Measurements from ENCODE around the gene C14orf180.
"Not testable (repeated sequence)": the region's sequence is repeated elsewhere in the genome, so short reads cannot be mapped to it uniquely, and the experiment has no call there.

C14orf180 gene

DNA sequence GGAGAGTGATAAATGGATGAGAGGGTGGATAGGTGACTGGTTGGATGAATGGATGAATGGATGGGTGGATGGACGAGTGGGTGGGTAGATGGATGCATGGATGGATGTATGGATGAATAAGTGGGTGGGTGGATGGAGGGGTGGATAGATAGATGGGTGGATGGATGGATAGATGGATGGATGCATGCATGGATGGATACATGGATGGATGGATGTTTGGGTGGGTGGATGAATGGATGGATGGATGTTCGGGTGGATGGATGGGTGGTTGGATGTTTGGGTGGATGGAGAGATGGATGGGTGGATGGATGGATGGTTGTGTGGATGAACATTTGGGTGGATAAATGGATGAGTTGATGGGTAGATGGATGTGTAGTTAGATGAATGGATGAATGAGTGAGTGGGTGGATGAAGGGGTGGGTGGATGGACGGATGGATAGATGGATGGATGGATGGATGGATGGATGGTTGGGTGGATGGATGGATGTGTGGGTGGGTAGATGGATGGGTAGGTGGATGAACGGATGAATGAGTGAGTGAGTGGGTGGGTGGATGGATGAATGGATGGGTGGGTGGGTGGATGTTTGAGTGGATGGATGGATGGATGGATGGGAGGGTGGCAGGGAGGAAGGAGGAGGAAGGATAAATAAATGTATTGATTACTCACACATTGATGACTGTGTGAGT, 34.7 kb downstream of the C14orf180 start:
- no peak for DNase-seq (ENCODE audit: low read depth)

DNA sequence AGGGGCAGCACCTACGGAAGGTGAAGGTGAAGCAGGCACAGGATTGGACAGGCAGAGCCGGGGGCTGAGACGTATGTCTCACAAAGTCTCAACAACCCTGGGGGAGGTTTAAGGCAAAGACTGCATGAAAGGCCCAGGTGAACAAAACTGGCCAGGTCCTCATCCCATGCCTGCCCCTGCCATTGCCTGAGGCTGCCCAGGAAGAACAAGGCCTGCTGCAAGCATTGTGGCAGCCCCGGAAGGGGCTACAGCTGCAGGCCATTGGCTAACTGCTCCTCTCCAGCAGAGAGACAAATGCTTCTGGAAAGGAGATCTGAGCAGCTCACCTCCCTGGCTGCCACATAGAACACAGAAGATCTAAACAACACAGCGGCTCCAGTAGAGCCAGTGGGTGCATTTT, 45.4 kb downstream of the C14orf180 start:
- no peak for DNase-seq (ENCODE audit: low read depth)

GRCh38 chr14:104632781-104633180, 53.2 kb downstream of the C14orf180 start:
- no peak for DNase-seq (ENCODE audit: low read depth)

DNA sequence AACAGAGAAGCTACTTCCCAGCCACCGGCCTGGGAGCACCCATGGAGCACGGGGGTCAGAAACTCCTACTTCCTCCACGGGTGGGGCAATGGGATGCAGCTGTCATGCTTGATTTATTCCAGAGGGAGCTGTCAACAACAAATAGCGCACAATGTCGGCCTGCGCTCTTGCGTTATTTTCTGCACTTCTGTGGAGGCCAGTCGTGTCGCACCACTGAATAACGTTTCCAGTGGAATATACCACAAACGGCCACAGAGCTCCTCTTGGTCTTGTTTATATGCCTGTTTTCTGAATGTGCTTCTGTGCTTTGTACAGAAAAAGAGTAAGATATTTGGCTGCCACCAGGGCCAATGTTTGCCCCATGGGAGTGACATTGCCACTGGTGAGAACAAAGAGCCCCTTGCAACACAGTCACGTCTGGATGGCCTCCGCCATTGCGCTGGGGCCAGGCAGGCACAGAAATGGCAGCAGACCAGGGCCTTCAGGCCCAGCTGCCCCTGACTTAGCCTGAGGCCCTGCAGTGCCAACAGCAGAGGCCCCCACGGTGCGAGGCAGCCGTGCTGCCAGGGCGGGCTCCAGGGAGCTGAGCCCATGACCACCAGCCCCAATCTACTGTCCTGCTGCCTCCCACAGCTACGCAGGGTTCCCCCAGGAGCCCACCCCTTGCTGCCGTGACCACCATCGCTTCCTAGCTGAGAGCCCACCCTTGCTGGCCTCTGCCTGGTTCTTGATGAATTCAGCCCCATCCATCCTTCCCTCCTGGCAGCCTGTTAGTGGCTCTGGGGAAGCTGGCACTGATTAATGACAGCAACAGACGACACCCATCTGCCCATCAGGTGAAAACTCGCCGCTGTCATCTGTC, 53.9 kb downstream of the C14orf180 start:
- no peak for DNase-seq (ENCODE audit: low read depth)

DNA sequence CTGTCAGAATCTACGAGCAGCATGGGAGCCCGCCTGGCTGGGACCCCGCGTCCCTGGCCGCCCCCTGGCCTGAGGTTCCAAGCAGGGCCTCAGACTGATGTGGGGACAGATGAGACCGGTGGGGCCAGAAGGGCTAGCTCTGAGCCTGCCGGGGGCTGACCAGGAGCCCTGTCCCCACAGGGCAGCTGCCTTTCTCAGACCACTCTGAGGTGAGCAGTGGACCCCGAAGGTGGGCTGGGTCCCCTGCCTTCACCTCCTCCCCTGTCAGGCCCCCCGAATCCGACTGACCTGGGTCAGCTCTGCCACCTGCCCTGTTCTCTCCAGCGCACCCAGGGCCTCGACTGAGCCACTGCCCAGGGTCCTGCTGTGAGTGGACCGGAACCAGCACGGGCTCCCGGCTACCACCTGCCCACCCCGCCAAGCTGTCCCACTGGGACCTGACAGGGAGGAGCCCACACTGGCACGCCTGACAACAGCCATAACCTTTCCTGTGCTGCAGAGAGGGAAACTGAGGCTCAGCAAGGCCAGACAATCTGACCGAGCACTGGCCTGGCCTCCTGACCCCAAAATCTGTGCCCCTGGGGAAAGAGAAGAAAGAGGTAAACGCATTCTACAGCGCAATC, 54.7 kb downstream of the C14orf180 start:
- no peak for DNase-seq (ENCODE audit: low read depth)

DNA sequence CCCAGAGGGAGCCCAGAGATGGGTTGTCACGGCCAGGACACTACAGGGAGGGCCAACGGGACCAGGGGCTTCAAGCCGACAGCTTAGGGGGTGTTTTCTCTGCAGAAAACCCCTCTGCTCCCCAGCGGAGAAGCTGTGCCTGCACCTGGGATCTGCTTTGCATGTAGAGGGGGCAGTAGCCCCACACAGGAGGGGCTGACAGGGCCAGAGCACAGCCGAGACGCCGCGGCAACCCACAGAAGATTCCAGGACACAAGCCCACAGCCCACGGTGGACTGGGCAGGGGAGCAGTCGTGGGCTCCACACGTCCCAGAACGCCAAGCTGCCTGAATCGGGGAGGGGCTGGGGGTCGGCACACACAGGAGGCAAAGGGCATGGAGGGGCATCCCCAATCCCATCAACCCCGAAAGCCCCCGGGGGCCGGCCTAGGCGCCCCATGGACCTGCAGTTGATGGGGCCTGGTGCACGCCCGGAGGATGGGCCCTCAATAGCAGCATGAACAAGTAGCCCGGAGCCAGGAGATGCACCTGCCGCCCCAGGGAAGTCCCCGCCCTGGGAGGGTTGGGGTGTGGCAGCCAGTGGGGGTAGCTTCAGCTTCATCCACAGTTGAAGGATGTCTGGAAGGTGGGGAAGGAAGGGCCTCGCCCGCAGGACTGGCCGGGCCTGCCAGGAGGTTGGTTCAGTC, 55.5 kb downstream of the C14orf180 start:
- DNase-seq (ENCODE audit: low read depth): no peak

DNA sequence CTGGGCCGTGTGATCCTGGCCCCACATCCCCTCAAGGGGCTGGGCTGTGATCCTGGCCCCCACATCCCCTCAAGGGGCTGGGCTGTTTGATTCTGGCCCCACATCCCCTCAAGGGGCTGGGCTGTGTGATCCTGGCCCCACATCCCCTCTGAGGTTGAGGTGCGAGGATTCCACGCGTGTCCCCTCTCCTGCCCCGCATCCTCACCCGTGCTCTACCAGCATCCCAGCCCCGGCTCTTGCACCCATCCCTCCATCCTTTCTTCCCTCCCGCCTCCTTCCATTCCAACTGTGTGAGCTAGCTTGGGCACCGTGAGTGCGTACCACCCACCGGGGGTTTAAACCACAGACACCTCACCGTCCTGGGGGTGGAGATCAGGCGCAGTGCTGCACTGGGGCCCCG, 56.2 kb downstream of the C14orf180 start:
- no peak for DNase-seq (ENCODE audit: low read depth)

DNA sequence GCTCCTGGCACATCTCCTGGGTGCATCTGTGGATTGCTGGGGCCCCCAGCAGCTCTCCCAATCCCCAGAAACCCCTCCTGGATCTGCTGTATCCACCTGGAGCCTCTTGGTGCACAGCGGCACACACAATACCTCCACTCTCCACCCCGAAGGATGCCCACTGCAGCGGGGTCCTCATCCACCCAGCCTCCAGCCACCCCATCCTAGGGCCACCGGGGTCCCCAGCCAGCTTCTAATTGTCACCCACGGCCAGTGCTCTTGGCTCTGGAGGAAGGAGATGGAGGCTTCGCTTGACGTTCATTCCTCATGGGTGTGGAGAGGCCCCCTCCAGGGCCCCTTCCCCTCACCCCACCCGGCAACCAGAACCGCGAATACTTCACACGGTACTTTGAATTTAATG, 56.6 kb downstream of the C14orf180 start:
- DNase-seq (ENCODE audit: low read depth): no peak

DNA sequence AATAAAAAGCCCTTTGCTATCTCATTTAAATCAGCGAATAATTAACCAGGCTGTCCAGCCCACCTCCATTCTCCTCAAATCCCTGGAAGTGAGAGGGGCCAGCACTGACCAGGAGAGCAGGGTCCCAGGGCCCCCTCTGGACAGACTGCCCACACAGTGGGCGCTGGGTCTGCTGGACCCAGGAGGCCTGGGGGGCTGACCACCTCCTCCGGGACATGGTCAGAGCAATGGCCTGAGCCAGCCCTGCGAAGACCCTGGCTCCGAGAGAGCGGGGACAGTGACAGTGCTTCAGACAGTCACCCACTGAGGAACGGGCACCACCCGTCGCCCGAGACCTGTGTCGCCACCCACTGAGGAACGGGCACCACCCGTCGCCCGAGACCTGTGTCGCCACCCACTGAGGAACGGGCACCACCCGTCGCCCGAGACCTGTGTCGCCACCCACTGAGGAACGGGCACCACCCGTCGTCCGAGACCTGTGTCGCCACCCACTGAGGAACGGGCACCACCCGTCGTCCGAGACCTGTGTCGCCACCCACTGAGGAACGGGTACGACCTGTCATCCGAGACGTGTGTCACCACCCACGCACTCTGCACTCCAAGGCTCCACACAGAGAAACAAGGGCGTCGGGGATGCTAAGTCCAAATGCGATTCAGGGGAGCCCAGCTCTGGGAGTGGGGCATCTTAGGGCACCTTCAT, 57.4 kb downstream of the C14orf180 start:
- DNase-seq (ENCODE audit: low read depth): not testable (repeated sequence)

DNA sequence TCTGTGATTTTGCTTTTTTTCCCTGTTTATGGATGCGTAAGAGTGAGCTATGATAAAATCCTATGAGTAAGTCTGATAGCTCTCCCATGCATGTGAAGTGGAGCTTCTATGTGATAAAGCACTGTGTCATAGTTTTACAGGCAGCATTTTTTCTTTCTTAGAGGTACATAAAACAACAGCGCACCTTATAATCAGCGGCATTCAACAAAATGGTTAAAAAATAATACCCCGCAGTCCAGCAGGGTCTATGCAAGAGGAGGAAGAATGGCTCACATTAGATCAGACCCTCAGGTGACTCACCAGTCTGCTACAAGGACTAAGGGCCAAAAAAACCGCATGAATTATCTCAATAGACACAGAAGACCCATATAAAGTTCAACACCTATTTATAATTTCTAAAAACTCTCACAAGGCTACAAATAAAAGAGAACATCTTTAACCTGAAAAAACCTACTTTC, 58.0 kb downstream of the C14orf180 start:
- DNase-seq (ENCODE audit: low read depth): no peak

DNA sequence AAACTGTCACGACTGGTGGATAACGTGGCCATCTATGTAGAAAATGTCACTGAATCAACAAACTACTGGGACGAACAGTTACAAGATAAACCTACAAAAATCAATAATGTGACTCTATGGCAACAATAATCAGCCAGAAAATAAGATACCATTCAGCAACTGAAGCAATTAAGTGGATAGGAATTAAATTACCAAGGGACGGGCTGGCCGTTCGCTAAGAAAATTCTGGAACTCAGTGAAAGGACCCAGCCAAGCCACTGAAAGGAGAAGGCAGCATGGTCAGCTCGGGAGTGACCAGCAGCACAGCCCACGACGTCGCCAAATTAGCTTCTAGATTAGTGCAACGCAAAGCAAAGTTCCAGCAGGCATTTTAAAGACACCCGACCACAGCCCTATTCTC, 58.6 kb downstream of the C14orf180 start:
- no peak for DNase-seq (ENCODE audit: low read depth)

DNA sequence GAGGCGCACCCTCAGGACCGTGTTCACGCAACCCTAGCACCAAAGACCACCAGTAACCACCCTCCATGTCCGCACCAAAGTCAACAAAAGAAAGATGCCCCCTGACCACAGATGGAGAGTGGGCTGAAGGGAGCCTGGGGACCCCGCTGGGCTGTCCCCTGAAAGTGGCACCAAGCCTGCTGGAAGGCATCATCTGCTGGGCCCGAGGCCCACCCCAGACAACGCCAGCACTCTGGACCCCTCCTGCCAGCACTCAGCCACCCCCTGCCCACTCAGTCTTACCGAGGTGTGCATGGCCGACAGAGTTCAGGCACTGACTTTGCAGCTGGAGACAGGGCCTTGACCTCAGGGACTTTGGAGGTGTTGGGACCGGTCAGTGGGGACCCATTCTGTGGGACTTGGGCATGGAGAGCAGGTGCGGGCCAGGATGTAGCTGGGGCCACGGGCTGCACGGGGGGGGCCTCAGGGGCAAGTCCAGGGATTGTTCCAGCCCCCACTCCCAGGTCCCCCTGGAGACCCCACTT, 59.4 kb downstream of the C14orf180 start:
- DNase-seq (ENCODE audit: low read depth): no peak

GRCh38 chr14:104639471-104639870, 59.9 kb downstream of the C14orf180 start:
- DNase-seq (ENCODE audit: low read depth): no peak

Data from activated T-helper 9 cell treated with anti-CD3 and anti-CD28 coated beads, Interleukin-2, amount 50 U/mL, for 16 hours (primary cell).